COLO829 (cell line): ENCODE results near the gene CCDC102A.

Source experiments
- DNase-seq: peaks from one replicate; pipeline ENCODE4 v3.0.0; 2012; ENCODE audit warnings: low spot score

Gene CCDC102A

DNA sequence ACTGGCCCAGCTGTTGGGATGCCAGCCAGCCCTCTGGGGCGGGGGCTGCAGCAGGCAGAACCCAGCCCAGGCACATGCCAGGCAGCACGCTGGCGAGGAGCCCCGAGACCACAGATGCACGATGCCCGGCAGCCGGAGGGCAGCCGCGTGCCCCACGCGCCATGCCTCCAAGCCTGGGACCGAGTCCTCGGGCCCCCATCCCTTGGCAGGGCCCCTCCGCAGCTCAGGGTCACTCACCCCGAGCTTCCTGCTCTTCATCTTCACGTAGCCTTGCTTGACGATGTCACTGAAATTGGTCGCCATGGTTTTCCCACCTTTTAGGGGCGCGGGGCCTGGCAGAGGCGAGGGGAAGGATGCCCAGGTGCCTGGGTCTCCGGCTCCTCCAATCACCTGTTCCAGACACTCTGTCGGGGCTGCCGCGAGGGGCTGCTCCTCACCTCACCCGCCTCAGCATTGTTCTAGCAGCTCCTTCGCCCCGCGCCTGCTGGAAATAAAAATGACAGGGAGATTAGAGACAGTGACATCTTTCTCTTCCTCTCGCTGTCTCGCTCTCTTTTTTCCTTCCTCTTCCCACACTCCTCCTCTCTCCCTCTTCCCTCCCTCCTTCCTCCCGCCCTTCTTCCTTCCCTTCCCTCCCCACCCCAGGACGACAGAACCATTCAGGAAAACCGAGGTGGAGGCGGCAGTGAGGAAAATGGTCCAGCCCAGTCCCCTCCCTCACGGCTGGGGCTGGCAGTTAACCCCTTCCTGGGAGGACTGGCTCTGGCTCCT is 57.0 kb downstream of the CCDC102A start:
- DNase-seq = peak; percentile 35

- DNase-seq = no peak
These were observed 57.8 kb downstream of the CCDC102A start for GRCh38 chr16:57478396-57479204.

DNA sequence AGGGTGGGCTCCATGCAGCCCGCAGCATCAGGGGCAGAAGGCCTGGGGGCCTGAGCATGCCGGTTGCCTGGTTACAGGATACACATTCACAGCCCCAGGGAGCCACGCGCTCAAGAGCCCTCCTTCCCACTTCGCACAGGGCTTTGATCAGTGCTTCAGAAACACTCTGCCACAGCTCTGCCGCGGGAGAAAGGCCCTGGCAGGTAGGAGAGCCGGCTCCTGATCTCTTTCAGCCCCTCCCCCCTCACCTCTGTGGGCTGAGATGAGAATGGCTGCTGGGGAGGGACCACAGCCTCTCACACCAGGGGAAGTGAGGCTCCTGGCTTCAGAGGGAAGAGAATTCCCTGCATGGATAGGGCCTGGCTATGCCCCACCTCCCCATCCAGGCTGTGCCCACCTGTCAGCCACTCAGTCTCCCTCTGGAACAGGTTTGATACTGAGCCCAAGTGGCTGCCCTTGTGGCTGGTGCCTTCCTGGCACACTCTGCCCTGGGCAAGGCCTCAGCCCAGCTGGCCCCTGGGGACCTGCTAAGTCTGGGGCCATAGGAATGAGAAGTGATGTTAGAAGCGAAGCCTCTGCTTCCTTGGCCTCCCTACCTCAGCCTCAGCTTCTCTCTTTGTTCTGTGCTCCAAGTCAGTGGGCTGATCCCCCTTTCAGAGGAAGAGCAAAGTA is 58.7 kb downstream of the CCDC102A start:
- DNase-seq = no peak

GRCh38 chr16:57476546-57477410 is 59.6 kb downstream of the CCDC102A start:
- no peak for DNase-seq

DNA sequence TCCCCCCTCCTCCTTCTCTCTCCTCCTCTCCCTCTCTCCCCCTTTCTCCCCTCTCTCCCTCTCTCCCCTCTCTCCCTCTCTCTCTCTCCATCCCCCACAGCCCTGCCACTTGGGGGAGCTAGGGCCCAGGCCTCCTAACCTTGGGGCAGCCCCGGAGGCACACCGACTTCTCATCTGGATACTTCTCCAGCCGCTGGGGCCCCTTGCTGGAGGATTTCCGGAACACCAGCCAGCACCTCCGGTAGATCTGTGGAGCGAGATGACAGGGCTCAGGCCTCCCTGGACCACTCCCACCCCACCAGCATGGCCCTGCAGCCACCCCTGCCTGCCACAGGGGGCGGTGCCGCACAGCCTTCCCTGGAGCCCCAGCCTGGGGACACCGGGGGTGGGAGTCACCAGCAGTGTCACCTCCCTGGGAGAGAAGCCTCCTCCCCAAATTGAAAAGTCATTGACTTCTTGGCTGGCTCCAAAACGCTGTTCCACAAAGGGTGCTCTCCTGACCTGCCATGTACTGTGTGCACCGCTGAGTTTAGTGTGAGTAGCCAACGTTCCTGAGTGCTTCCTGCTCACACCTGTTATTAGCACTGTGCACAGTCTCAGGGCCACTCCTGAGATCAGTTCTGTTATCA is 60.5 kb downstream of the CCDC102A start:
- no peak for DNase-seq

DNA sequence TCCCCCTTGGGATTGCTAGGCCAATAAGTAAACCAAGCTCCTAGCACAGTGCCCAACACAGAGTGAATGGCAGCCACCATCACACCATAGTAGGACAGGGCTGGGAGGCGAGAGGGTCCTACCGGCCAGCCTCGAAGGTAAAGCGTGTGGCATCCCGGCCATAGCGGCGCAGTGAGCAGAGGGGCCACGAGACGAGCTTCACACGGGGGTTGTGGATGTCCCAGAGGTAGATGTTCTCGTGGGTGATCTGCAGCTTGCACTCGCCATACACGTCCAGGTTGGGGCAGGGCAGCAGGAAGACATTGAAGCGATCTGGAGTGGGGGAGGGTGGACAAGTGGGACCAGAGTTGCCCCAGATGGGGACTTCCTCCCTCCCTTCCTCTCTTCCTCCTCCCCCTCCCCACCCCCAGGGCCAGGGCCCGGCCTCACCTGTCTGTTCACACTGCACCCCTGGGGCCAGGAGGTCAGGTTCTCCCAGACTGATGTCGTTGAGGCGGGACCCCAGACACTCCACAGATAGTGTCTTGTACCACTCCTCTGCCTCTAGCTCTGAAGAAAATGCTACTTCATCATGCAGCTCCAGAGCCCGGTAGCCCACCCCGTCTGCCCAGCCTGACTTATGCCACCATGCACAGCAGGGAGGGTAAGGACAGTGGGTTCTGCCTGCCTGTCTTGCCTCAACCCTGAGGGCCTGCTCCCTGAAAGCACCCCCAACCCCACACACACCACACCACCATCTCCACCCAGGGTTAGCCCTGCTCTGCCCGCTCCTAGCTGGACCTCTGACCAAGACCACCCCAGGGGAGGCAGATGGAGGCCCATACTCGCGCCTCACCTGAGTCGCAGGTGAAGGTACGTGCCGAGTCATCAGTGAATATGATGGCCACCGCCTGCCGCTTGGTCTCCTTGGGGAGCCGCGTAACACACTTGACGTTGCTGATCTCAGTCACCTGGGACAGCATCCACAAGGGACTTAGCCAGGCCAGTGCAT is 61.4 kb downstream of the CCDC102A start:
- no peak for DNase-seq

DNA sequence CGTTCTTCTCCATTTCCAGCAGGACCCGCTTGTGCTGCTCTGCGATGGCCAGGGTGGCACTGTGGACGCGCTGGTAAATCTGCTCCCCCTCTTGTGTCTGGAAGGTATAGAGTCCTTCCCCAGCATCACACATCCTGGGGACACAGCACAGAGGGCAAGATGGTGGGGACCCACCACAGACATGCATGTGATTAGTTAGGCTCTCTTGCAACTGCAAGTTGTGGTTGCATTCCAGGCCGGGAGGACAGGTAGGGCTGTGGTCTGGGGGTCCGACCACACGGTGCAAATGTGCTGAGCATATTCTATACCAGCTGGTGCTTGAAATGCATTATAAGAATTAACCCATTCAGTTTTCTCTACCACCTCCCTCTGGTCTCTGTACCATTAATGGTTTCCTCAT is 62.5 kb downstream of the CCDC102A start:
- DNase-seq = no peak

GRCh38 chr16:57473176-57473840 is 63.1 kb downstream of the CCDC102A start:
- no peak for DNase-seq

- DNase-seq = no peak
These were observed 63.7 kb downstream of the CCDC102A start for GRCh38 chr16:57472665-57473060.

GRCh38 chr16:57471852-57472664 is 64.3 kb downstream of the CCDC102A start:
- no peak for DNase-seq

DNA sequence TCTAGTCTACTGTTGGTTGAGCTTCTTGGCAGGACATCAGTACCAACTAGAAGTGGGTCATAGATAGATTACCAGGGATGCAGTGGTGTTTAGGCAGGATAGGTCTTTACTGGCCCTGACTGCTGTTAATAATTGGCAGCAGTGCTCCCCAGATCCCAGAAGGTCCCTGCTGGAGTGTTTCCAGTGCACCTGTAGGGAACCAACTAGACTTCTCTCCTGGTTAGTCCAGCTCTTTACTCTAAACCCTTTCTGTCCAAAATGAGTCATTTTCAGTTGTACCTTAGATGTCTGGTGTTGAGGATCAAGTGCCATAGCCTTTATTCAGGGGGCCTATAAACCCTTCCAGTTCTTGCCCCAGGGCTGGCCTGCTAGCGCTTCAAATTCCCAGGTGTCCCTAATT is 65.2 kb downstream of the CCDC102A start:
- DNase-seq = no peak

- no peak for DNase-seq
These were observed 65.7 kb downstream of the CCDC102A start for GRCh38 chr16:57470711-57471110.

DNA sequence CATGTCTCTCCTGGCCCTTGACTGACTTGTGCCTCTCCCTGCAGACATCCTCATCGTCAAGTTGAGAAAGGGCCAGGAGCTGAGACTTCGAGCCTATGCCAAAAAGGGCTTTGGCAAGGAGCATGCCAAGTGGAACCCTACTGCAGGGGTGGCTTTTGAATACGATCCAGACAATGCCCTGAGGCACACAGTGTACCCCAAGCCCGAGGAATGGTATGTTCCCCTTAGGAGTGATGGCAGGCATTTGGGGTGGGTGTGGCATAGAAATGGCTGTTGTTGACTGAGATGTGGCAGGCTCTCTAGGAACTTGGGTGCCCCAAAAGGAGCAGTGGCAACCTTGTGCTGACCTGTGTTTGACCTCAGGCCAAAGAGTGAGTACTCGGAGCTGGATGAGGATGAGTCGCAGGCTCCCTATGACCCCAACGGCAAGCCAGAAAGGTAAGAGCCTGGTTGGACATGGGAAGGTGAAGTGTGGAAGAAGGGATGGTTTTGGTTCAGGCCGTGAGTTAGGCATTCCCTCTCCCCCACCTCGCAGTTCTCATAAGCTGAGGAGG is 66.4 kb downstream of the CCDC102A start:
- DNase-seq = no peak

DNA sequence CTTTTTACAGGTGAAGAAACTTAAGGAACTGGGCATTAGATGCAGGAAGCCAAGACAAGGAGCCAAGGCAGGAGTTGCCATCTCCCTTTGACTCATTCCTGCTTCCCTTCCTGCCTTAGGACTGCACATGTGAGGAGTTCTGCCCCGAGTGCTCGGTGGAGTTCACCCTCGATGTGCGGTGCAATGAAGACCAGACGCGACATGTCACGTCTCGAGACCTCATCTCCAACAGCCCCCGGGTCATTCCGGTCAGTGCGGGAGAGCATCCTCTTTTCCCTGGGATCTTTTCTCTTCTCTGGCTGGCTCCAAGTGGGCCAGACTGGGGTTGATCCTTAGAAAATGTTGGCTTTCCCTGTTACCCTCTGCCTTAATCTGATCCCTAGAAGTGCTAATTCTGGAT is 67.3 kb downstream of the CCDC102A start:
- DNase-seq = no peak

- no peak for DNase-seq
These were observed 68.0 kb downstream of the CCDC102A start for GRCh38 chr16:57468346-57468745.

DNA sequence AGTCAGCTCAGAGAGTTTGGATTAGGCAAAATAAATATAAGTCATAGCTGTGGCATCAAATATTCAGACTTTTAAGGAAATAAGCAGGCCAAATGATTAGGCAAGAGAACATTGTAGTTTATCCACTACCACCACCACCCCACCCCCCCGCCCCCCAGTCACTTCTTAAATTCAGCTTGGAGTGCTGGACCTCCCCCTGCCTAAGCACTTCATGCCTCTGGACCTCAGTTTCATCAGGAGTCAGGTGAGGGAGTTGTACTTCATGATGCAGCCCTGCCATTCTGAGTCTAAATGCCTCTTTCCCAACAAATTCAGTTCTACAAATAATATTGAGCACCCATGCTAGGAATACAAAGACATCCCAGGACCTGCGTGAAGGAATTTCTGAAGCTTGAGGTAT is 71.8 kb downstream of the CCDC102A start:
- no peak for DNase-seq

GRCh38 chr16:57462978-57463362 is 73.4 kb downstream of the CCDC102A start:
- no peak for DNase-seq

GRCh38 chr16:57462209-57462977 is 74.0 kb downstream of the CCDC102A start, which contains the start of gene POLR2C:
Gene POLR2C, plus strand, starts transcription at chr16:57462679. Its CDS starts 46 bp downstream, at chr16:57462725.
- DNase-seq = peak; percentile 68
